ENCODE measurements around the gene SIPA1L3. TPM values are rescaled to one million over a fixed set of nuclear protein-coding genes. Genes with fewer than 3 reads are reported as not detected.

The SIPA1L3 gene
- total RNA-seq, 1 experiment from 2014 or later: 13.8 TPM

DNA sequence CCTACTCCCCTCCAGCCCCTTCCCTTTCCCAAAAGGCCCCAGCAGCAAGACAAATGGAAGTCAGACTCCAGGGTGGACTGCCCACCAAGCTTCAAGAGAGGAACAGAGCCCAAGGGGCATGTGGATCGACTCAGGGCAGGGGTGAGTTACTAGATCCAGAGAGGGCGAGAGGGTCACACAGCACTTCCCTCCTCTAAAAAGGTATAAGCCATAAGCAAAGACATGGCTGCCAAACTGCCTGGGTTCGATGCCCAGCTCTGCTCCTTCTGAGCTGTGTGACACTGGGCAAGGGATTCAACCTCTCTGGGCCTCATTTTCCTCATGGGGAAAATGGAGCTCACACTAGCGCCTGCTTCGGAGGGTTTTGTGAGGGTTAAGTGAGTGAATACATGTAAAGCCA lies 345.4 kb downstream of the SIPA1L3 start:
- H3K36me3 ChIP-seq: no peaks in the 10 kb centered on the region
- no peaks in the 10 kb centered on the region for H3K9me3 ChIP-seq
- DNase-seq: no peak
- no peak overlapping the region for H3K4me3 ChIP-seq
- no peaks in the 10 kb centered on the region for H3K27me3 ChIP-seq

DNA sequence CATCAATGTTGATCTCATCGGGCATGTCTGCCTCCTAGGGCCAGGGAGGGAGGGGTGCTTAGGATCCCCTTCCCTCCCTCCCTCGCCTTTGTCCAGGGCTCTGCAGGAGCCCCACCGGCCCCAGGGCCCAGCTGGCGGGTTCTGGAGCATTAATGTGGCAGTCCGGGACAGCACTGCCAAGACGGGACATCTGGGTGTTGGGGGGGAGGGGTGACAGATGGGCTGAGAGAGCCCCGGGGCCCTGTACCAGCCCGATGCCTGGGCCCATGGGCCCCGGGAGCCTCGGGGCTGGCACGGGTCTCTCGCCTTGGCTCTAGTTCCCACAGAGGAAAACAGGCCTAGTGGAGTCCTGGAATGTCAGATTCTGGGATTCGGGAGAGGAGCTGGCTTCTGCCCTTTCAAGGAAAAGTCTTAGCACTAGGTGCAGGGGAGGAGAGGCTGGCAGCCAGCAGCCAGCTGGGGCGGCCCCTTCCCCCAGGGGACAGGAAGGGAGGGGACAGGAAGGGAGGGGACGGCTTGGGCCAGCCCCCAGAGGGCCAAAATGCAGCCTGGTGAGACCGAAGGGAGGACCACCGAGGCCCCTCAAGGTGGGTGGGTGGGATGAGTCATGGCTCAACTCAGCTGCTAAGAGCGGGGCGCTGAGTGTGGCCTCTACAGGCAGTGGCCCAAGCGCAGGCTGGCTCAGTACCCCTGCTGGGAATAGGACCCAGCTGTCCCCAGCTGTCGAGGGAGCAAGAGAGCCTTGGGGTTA lies 346.1 kb downstream of the SIPA1L3 start:
- H3K27me3 ChIP-seq: no peaks in the 10 kb centered on the region
- DNase-seq: peak; percentile 66
- H3K36me3 ChIP-seq: no peaks in the 10 kb centered on the region
- no peak overlapping the region for H3K4me3 ChIP-seq
- H3K9me3 ChIP-seq: no peaks in the 10 kb centered on the region

DNA sequence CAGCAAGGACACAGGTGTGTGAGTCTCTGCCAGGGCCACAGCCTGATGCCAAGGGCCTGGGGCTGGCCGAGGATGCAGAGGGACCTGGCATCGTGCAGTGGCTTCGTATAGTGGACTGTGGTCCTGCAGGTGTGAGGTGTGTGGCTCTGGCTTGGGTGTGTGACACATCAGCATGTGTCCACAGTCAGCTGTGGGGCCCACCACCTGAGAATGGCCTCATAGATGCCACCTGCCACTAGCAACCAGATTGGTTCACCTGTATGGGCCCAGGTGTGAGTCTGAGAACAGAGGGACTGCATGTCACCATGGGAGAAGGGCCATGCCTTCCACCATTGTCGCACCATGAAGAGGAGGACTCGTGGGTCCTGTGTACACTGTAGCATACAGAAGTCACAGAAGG lies 346.8 kb downstream of the SIPA1L3 start:
- DNase-seq: no peak
- Histone ChIP-seq H3K27me3 (no peaks in the 10 kb centered on the region), H3K9me3 (no peaks in the 10 kb centered on the region), H3K36me3 (no peaks in the 10 kb centered on the region), H3K4me3 (no peak overlapping the region)

DNA sequence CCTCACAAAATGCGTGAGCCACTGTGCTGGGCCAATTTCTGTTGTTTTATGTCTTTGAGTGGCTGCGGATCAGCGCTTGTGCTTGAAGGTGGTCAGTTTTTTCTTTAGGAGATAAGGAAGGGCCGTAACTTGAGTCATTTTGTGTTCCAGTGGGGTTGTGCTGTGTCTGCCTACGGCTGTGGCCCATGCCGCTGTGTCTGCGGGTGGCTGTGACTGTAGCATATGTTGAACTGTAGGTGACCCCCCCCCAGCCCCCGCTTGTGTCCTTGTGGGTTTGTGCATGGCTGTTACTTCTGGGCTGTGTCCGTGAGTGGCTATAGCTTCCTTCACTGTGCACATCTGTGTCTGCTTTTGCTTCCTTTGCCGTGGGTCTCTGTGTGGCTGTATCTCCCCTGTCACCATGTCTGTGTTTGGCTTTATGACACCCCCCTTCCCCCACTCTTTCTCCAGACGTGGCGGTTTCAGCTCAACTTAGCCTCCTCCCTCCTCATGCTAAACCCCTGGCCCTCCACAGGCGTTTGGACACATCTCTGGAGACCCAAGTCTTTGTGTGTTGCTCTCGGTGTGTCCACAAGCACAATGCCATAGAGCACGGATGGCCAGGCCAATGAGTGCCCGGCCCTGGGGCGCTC lies 348.5 kb downstream of the SIPA1L3 start:
- H3K36me3 ChIP-seq: no peaks in the 10 kb centered on the region
- H3K4me3 ChIP-seq: no peak overlapping the region
- no peak for DNase-seq
- no peaks in the 10 kb centered on the region for H3K9me3 ChIP-seq
- H3K27me3 ChIP-seq: no peaks in the 10 kb centered on the region

Other genes starting within 250 kb of the SIPA1L3 start
- gene ZNF607, start 187.4 kb upstream of the SIPA1L3 start, total RNA-seq (2014; rRNA removed; shearing (Covaris generic); ENCODE audit: low replicate concordance): 0.89 and 1.3 TPM in 2 replicates
- 2.1 and 2.9 TPM in 2 replicates for gene ZNF573, start 127.6 kb upstream of the SIPA1L3 start, total RNA-seq (2014; rRNA removed; shearing (Covaris generic); ENCODE audit: low replicate concordance)
- gene WDR87, start 614 bp upstream of the SIPA1L3 start, total RNA-seq (2014; rRNA removed; shearing (Covaris generic); ENCODE audit: low replicate concordance): not detected in 2 replicates

Measured in MG63 (cell line).